ENCODE data around the gene STOX2. TPM values are rescaled to one million over a fixed set of nuclear protein-coding genes. Genes with fewer than 3 reads are reported as not detected.
"Not testable (repeated sequence)": the region's sequence is repeated elsewhere in the genome, so short reads cannot be mapped to it uniquely, and the experiment has no call there.

STOX2 gene
- total RNA-seq, 2 donors from 2014 or later = 0.89 to 2.5 TPM

DNA sequence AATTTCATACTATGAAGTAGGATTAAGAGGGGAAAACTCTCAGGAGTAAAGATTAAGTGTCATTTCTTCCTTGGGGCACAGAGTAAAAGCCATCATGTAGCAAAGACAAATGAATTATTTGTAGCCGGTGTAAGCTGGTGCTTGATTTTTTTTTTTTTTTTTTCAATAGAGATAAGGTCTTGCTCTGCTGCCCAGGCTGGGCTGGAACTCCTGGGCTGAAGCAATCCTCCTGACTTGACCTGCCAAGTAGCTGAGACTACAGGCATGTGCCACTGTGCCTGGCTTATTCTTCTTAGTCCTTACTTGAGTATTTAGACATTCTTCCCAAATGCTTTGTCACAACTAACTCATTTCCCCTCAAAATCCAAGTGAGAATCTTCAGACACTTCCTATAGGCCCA lies 125.7 kb downstream of the STOX2 start:
- no peaks in the 10 kb centered on the region for H3K9me3 ChIP-seq
- no peak overlapping the region for H3K27ac ChIP-seq
- no peak overlapping the region for H3K9ac ChIP-seq (ENCODE audit: low read depth in 2 of 2, low read length in 2 of 2)
- no peaks in the 10 kb centered on the region for H3K36me3 ChIP-seq
- intact Hi-C loops (cut with DNase I) = no loop called here
- H3K4me3 ChIP-seq = no peak overlapping the region
- TF ChIP-seq, protein P1, sequence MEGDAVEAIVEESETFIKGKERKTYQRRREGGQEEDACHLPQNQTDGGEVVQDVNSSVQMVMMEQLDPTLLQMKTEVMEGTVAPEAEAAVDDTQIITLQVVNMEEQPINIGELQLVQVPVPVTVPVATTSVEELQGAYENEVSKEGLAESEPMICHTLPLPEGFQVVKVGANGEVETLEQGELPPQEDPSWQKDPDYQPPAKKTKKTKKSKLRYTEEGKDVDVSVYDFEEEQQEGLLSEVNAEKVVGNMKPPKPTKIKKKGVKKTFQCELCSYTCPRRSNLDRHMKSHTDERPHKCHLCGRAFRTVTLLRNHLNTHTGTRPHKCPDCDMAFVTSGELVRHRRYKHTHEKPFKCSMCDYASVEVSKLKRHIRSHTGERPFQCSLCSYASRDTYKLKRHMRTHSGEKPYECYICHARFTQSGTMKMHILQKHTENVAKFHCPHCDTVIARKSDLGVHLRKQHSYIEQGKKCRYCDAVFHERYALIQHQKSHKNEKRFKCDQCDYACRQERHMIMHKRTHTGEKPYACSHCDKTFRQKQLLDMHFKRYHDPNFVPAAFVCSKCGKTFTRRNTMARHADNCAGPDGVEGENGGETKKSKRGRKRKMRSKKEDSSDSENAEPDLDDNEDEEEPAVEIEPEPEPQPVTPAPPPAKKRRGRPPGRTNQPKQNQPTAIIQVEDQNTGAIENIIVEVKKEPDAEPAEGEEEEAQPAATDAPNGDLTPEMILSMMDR (IDR thresholded peaks at IDR 0.05) = no peak
- no peaks in the 10 kb centered on the region for H3K4me1 ChIP-seq
- DNase-seq = no peak
- H3K27me3 ChIP-seq = no peaks in the 10 kb centered on the region

GRCh38 chr4:184032091-184032490 lies 127.0 kb downstream of the STOX2 start:
- TF ChIP-seq, protein P1 (IDR thresholded peaks at IDR 0.05) = no peak
- H3K4me1 ChIP-seq = no peaks in the 10 kb centered on the region
- intact Hi-C loops (cut with DNase I) = no loop called here
- H3K9ac ChIP-seq (ENCODE audit: low read depth in 2 of 2, low read length in 2 of 2) = no peak overlapping the region
- H3K9me3 ChIP-seq = no peaks in the 10 kb centered on the region
- no peak overlapping the region for H3K4me3 ChIP-seq
- H3K27ac ChIP-seq = no peak overlapping the region
- H3K27me3 ChIP-seq = no peaks in the 10 kb centered on the region
- H3K36me3 ChIP-seq = no peaks in the 10 kb centered on the region
- no peak for DNase-seq

GRCh38 chr4:184039963-184040383 lies 134.9 kb downstream of the STOX2 start:
- intact Hi-C loops (cut with DNase I) = no loop called here
- H3K9me3 ChIP-seq = no peaks in the 10 kb centered on the region
- TF ChIP-seq, protein P1 (IDR thresholded peaks at IDR 0.05) = no peak
- H3K9ac ChIP-seq (ENCODE audit: low read depth in 2 of 2, low read length in 2 of 2) = no peak overlapping the region
- no peak overlapping the region for H3K4me3 ChIP-seq
- no peaks in the 10 kb centered on the region for H3K36me3 ChIP-seq
- DNase-seq = no peak
- H3K27me3 ChIP-seq = no peaks in the 10 kb centered on the region
- H3K27ac ChIP-seq = no peak overlapping the region
- no peaks in the 10 kb centered on the region for H3K4me1 ChIP-seq

DNA sequence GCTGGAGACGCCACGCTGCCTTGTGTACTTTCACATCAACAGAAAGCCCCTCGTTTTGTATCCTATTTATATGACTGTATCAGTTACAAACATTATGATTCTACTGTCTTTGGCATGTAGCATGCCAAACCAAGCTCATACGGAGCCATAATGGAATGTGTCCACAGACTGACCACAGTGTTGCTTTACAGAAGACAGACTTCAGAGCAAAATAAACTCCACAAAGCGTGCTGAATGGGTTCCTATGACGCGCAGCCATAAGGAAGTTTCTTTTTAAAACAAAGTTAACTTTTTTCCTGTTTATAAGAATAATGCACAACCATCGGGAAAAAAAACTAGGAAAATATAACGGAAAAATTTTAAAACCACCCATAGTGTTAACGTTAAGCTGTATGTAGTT lies 136.0 kb downstream of the STOX2 start:
- H3K9me3 ChIP-seq = no peaks in the 10 kb centered on the region
- H3K4me3 ChIP-seq = no peak overlapping the region
- intact Hi-C loops (cut with DNase I) = no loop called here

DNA sequence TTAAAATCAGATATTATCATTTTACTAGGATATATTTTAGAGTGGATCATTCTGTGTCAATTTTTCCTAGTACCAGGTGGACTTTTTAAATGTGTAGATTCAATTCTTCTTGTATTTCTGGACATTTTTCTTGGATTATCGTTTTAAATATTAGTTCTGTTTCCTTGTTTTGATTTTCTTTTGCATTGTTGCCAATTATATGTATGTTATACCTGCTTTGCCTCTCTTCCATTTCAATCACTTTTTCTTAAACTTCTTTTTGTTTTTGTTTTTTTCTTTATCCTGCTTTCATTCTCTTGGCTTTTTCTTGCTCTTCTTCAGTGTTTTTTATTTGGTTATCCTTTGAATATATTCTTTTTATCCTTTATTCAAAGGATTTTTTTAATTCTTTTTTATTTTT lies 141.0 kb downstream of the STOX2 start:
- Histone ChIP-seq H3K9ac (ENCODE audit: low read depth in 2 of 2, low read length in 2 of 2) (no peak overlapping the region), H3K36me3 (no peaks in the 10 kb centered on the region), H3K4me3 (no peak overlapping the region), H3K27me3 (no peaks in the 10 kb centered on the region), H3K9me3 (no peaks in the 10 kb centered on the region), H3K4me1 (no peaks in the 10 kb centered on the region), H3K27ac (no peak overlapping the region)
- TF ChIP-seq, protein P1 (IDR thresholded peaks at IDR 0.05) = no peak
- intact Hi-C loops (cut with DNase I) = no loop called here
- no peak for DNase-seq

More for the DNA sequence above, 136.0 kb downstream of the STOX2 start:
- Histone ChIP-seq H3K4me1 (no peaks in the 10 kb centered on the region), H3K27ac (no peak overlapping the region), H3K27me3 (no peaks in the 10 kb centered on the region), H3K9ac (ENCODE audit: low read depth in 2 of 2, low read length in 2 of 2) (no peak overlapping the region), H3K36me3 (no peaks in the 10 kb centered on the region)
- no peak for DNase-seq
- TF ChIP-seq, protein P1 (IDR thresholded peaks at IDR 0.05) = no peak

DNA sequence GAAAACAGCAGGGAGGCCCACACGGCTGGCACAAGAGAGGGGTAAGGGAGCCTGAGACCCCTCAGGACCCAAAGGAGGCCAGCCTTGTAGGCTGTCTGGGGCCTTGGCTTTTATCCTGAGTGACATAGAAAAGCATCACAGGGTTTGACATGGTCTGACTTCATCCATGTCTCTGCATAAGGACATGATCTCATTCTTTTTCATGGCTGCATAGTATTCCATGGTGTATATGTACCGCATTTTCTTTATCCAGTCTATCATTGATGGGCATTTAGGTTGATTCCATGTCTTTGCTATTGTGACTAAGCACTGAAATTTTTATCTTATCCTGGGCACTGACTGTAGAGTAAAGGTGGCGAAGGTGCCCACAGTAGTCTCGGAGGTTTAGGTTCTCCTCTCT lies 146.2 kb downstream of the STOX2 start:
- H3K36me3 ChIP-seq; intact Hi-C loops (cut with DNase I); H3K9ac ChIP-seq (ENCODE audit: low read depth in 2 of 2, low read length in 2 of 2); H3K27ac ChIP-seq; H3K27me3 ChIP-seq; H3K4me3 ChIP-seq; H3K9me3 ChIP-seq; H3K4me1 ChIP-seq; DNase-seq: not testable (repeated sequence)

All from colonic mucosa (tissue), 4 donors.